GM19025 (cell line): ENCODE results near the gene DES.

Source experiments
- ATAC-seq: cut with Tn5 transposase; IDR thresholded peaks from one replicate; pipeline ENCODE4 v1.9.1; 2021; ENCODE audit warnings: mild to moderate bottlenecking, low read depth, moderate library complexity; ENCODE audit not compliant: unreplicated experiment

The DES gene

GRCh38 chr2:219470429-219470828 lies 52.3 kb downstream of the DES start:
- ATAC-seq, result no peak

GRCh38 chr2:219471476-219472371 lies 53.5 kb downstream of the DES start:
- no peak for ATAC-seq

GRCh38 chr2:219472629-219473187 lies 54.5 kb downstream of the DES start:
- no peak for ATAC-seq

- ATAC-seq, result no peak
Measured at GRCh38 chr2:219473511-219473910, 55.3 kb downstream of the DES start.

GRCh38 chr2:219474285-219475060 lies 56.3 kb downstream of the DES start:
- ATAC-seq, result no peak

- no peak for ATAC-seq
Measured at GRCh38 chr2:219475278-219475677, 57.1 kb downstream of the DES start.

- ATAC-seq, result no peak
Measured at GRCh38 chr2:219475697-219476651, 57.8 kb downstream of the DES start.
